Hepatocyte (in vitro differentiated cells): Measurements from ENCODE around the gene GTF2F2. TPM values are rescaled to one million over a fixed set of nuclear protein-coding genes. Genes with fewer than 3 reads are reported as not detected.

Source experiments
- DNase-seq: peaks from one replicate; pipeline ENCODE4 v3.0.0-alpha.2; 2016; ENCODE audit warnings: low spot score
- H2AFZ ChIP-seq: fragments of 200-600 bp; sonication (generic); 2 replicates; pipeline ENCODE4 v1.6.0; 2016; ENCODE audit warnings: antibody characterized with exemption, mild to moderate bottlenecking
- H3K27ac ChIP-seq: fragments of 200-600 bp; sonication (generic); 2 replicates; pipeline ENCODE4 v1.5.1; 2016; ENCODE audit warnings: mild to moderate bottlenecking
- H3K27me3 ChIP-seq: fragments of 200-600 bp; sonication (generic); 2 replicates; pipeline ENCODE4 v1.6.1; 2016
- H3K36me3 ChIP-seq: fragments of 200-600 bp; sonication (generic); replicated peaks from 2 replicates; pipeline ENCODE4 v1.5.1; 2016; ENCODE audit warnings: low read depth; ENCODE audit not compliant: insufficient read depth
- H3K4me1 ChIP-seq: fragments of 200-600 bp; sonication (generic); 2 replicates; pipeline ENCODE4 v1.5.1; 2016; ENCODE audit warnings: mild to moderate bottlenecking, moderate library complexity; ENCODE audit not compliant: insufficient read depth
- H3K4me2 ChIP-seq: fragments of 200-600 bp; sonication (generic); 2 replicates; pipeline ENCODE4 v1.6.0; 2016
- H3K4me3 ChIP-seq: fragments of 200-600 bp; sonication (generic); 2 replicates; pipeline ENCODE4 v1.5.1; 2016; ENCODE audit warnings: mild to moderate bottlenecking
- H3K79me2 ChIP-seq: fragments of 200-600 bp; sonication (generic); 2 replicates; pipeline ENCODE4 v1.6.0; 2017; ENCODE audit warnings: mild to moderate bottlenecking
- H3K9me2 ChIP-seq: fragments of 200-600 bp; sonication (generic); replicated peaks from 2 replicates; pipeline ENCODE4 v1.6.0; 2017; ENCODE audit warnings: mild to moderate bottlenecking; ENCODE audit not compliant: insufficient read depth
- H3K9me3 ChIP-seq: fragments of 200-600 bp; sonication (generic); 2 replicates; pipeline ENCODE4 v1.5.1; 2016; ENCODE audit warnings: low read depth, mild to moderate bottlenecking
- H4K20me1 ChIP-seq: fragments of 200-600 bp; sonication (generic); 2 replicates; pipeline ENCODE4 v1.6.0; 2016; ENCODE audit warnings: mild to moderate bottlenecking; ENCODE audit not compliant: insufficient read depth, poor library complexity, severe bottlenecking
- EZH2 ChIP-seq: fragments of 200-600 bp; sonication (generic); IDR thresholded peaks from 2 replicates; pipeline ENCODE4 v1.6.1; 2016; ENCODE audit warnings: antibody characterized with exemption, mild to moderate bottlenecking, borderline replicate concordance
- EZH2phosphoT487 ChIP-seq: fragments of 200-600 bp; sonication (generic); IDR thresholded peaks from one replicate; pipeline ENCODE4 v1.6.1; 2018; ENCODE audit warnings: antibody characterized with exemption, mild to moderate bottlenecking, low read depth, moderate library complexity; ENCODE audit not compliant: unreplicated experiment, severe bottlenecking
- WGBS: methylation state at CpG from one replicate; pipeline ENCODE4 v1.1.6; 2016; ENCODE audit warnings: low lambda C conversion rate; ENCODE audit errors: missing lambda C conversion rate; 5-methylcytosine and 5-hydroxymethylcytosine counted together
- polyA plus RNA-seq: library from polyadenylated mRNA; unstranded; fragments of >200 nt; fragmentation: Nextera tagmentation; extraction: Ambion mirVana; gene quantifications from 2 replicates; pipeline ENCODE4 v1.2.1, GENCODE V29; 2016
- total RNA-seq: library from RNA; depleted of rRNA; stranded (reverse); fragments of >200 nt; gene quantifications from 2 replicates; pipeline ENCODE4 v1.2.3, GENCODE V29; 2014
- TF ChIP-seq, protein P1 (sequence below): fragments of 200-600 bp; sonication (generic); IDR thresholded peaks from 2 replicates; pipeline ENCODE4 v1.5.1; 2016; ENCODE audit warnings: antibody characterized with exemption, mild to moderate bottlenecking; ENCODE audit not compliant: poor library complexity

GTF2F2 gene
- total and polyA plus RNA-seq, 2 experiments from 2014 or later: 25.7 to 26.7 TPM

DNA sequence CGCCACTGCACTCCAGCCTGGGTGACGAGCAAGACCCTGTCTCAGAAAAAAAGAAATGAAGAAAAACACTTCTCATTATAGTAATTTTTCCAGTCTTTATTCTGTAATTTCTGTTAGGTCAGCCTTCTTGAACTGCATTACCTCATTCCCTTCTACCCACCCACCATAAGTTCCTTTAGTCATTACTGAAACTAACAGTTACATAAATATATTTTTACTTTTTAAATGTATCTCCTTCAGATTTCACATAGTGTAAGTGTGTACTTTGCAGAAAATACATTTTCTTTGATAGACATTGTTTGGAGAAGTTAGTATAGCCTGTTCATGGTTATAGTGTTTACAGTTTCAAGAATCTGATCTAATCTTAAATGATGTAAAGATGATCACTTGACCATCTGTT lies 112.3 kb downstream of the GTF2F2 start:
- no peak overlapping the region for H3K4me3 ChIP-seq
- no peak overlapping the region for H2AFZ ChIP-seq
- no peaks in the 10 kb centered on the region for H3K9me2 ChIP-seq
- no peaks in the 10 kb centered on the region for H3K36me3 ChIP-seq
- H3K27ac ChIP-seq: no peak overlapping the region
- H3K9me3 ChIP-seq: no peaks in the 10 kb centered on the region
- no peaks in the 10 kb centered on the region for H3K4me1 ChIP-seq
- no peaks in the 10 kb centered on the region for H4K20me1 ChIP-seq
- no peak for DNase-seq
- no peaks in the 10 kb centered on the region for H3K27me3 ChIP-seq
- 100% methylated on average over 2 of the region's 2 CpGs for WGBS
- no peak for TF ChIP-seq EZH2
- TF ChIP-seq, protein P1, sequence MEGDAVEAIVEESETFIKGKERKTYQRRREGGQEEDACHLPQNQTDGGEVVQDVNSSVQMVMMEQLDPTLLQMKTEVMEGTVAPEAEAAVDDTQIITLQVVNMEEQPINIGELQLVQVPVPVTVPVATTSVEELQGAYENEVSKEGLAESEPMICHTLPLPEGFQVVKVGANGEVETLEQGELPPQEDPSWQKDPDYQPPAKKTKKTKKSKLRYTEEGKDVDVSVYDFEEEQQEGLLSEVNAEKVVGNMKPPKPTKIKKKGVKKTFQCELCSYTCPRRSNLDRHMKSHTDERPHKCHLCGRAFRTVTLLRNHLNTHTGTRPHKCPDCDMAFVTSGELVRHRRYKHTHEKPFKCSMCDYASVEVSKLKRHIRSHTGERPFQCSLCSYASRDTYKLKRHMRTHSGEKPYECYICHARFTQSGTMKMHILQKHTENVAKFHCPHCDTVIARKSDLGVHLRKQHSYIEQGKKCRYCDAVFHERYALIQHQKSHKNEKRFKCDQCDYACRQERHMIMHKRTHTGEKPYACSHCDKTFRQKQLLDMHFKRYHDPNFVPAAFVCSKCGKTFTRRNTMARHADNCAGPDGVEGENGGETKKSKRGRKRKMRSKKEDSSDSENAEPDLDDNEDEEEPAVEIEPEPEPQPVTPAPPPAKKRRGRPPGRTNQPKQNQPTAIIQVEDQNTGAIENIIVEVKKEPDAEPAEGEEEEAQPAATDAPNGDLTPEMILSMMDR: no peak
- TF ChIP-seq EZH2phosphoT487: no peak
- no peak overlapping the region for H3K4me2 ChIP-seq
- H3K79me2 ChIP-seq: peaks cover 6% of the 10 kb centered on the region

GRCh38 chr13:45238945-45239795 lies 118.9 kb downstream of the GTF2F2 start:
- TF ChIP-seq EZH2phosphoT487 (no peak), EZH2 (no peak)
- TF ChIP-seq, protein P1: no peak
- Histone ChIP-seq H4K20me1 (no peaks in the 10 kb centered on the region), H3K4me1 (peaks cover 5% of the 10 kb centered on the region), H3K79me2 (peaks cover 7% of the 10 kb centered on the region), H3K4me2 (no peak overlapping the region), H3K4me3 (no peak overlapping the region), H3K36me3 (no peaks in the 10 kb centered on the region), H2AFZ (no peak overlapping the region), H3K27me3 (no peaks in the 10 kb centered on the region), H3K9me3 (no peaks in the 10 kb centered on the region), H3K9me2 (no peaks in the 10 kb centered on the region), H3K27ac (peak overlapping the region; percentile 5)
- 81% methylated on average over 4 of the region's 4 CpGs for WGBS
- no peak for DNase-seq

DNA sequence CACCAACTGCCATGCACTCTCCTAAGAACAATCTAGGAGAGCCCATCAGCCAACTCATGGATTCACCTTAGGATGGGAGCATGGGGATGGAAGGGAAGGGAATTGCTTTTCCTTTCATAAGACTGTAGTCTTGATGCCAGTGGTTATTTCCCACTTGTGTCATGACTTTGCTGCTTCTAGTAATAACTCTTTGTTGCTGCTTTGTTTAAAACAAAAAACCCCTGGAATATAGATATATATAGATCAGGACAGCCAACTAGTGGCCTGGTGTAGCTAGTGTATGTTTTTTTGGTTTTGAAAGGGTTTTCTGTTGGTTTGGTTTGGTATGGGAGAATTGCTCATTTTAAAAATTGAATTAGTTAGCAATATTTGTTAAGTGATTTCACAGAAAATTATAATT lies 119.8 kb downstream of the GTF2F2 start:
- H3K36me3 ChIP-seq: no peaks in the 10 kb centered on the region
- no peak overlapping the region for H3K27ac ChIP-seq
- H4K20me1 ChIP-seq: no peaks in the 10 kb centered on the region
- no peak overlapping the region for H2AFZ ChIP-seq
- no peaks in the 10 kb centered on the region for H3K27me3 ChIP-seq
- TF ChIP-seq EZH2phosphoT487 (no peak), EZH2 (no peak)
- TF ChIP-seq, protein P1: no peak
- H3K9me3 ChIP-seq: no peaks in the 10 kb centered on the region
- H3K4me1 ChIP-seq: peaks cover 5% of the 10 kb centered on the region
- no peak overlapping the region for H3K4me2 ChIP-seq
- no peaks in the 10 kb centered on the region for H3K9me2 ChIP-seq
- H3K79me2 ChIP-seq: peaks cover 11% of the 10 kb centered on the region
- H3K4me3 ChIP-seq: no peak overlapping the region
- no peak for DNase-seq
